Measurements from ENCODE around the gene B3GALT6.

The B3GALT6 gene

GRCh38 chr1:1274299-1274930 is 42.4 kb downstream of the B3GALT6 start:
- peak overlapping the region; percentile 92 for H3K4me3 ChIP-seq (replicated peaks; ENCODE audit: low read depth, low read length)
- TF ChIP-seq CTCF (IDR thresholded peaks at IDR 0.05; ENCODE audit: low read depth, low read length, missing control alignments), result no peak
- no peak for DNase-seq (ENCODE audit: extremely low read depth, low read depth)

- no peak for TF ChIP-seq CTCF (IDR thresholded peaks at IDR 0.05; ENCODE audit: low read depth, low read length, missing control alignments)
- no peak for DNase-seq (ENCODE audit: extremely low read depth, low read depth)
- H3K4me3 ChIP-seq (replicated peaks; ENCODE audit: low read depth, low read length), result peak overlapping the region; percentile 92
Observed at GRCh38 chr1:1274931-1275431, 42.9 kb downstream of the B3GALT6 start.

- TF ChIP-seq CTCF (IDR thresholded peaks at IDR 0.05; ENCODE audit: low read depth, low read length, missing control alignments), result no peak
- DNase-seq (ENCODE audit: extremely low read depth, low read depth), result no peak
- no peak overlapping the region for H3K4me3 ChIP-seq (replicated peaks; ENCODE audit: low read depth, low read length)
Observed at GRCh38 chr1:1275836-1276235, 43.8 kb downstream of the B3GALT6 start.

GRCh38 chr1:1278620-1279019 is 46.6 kb downstream of the B3GALT6 start:
- DNase-seq (ENCODE audit: extremely low read depth, low read depth), result no peak
- H3K4me3 ChIP-seq (replicated peaks; ENCODE audit: low read depth, low read length), result no peak overlapping the region
- TF ChIP-seq CTCF (IDR thresholded peaks at IDR 0.05; ENCODE audit: low read depth, low read length, missing control alignments), result no peak

GRCh38 chr1:1279028-1279427 is 47.0 kb downstream of the B3GALT6 start:
- no peak overlapping the region for H3K4me3 ChIP-seq (replicated peaks; ENCODE audit: low read depth, low read length)
- TF ChIP-seq CTCF (IDR thresholded peaks at IDR 0.05; ENCODE audit: low read depth, low read length, missing control alignments), result no peak
- no peak for DNase-seq (ENCODE audit: extremely low read depth, low read depth)

GRCh38 chr1:1280782-1281481 is 48.9 kb downstream of the B3GALT6 start:
- DNase-seq (ENCODE audit: extremely low read depth, low read depth), result no peak
- no peak for TF ChIP-seq CTCF (IDR thresholded peaks at IDR 0.05; ENCODE audit: low read depth, low read length, missing control alignments)
- H3K4me3 ChIP-seq (replicated peaks; ENCODE audit: low read depth, low read length), result no peak overlapping the region

Measured in HFF-Myc (cell line).